Measurements from ENCODE around the gene APOBEC4. TPM values are rescaled to one million over a fixed set of nuclear protein-coding genes. Genes with fewer than 3 reads are reported as not detected.
"Not testable (repeated sequence)": the region's sequence is repeated elsewhere in the genome, so short reads cannot be mapped to it uniquely, and the experiment has no call there.

Gene APOBEC4
- total and polyA plus RNA-seq, 8 donors, result not detected

- no peak for DNase-seq
- H3K4me3 ChIP-seq, result no peak overlapping the region
- H3K27ac ChIP-seq, result no peak overlapping the region
- peaks cover 0 to 43% (median 26%) of the 10 kb centered on the region in 4 donors for H3K4me1 ChIP-seq
- 70 to 83% (median 78%) methylated on average over 1 of the region's 1 CpG for WGBS, 5 donors
- H3K36me3 ChIP-seq, result peaks cover 3 to 30% (median 26%) of the 10 kb centered on the region in 4 donors
- intact Hi-C loops (cut with DNase I; ENCODE audit: low total_unique reads), result no loop called here
- H3K9me3 ChIP-seq, result no peaks in the 10 kb centered on the region
- no peaks in the 10 kb centered on the region for H3K27me3 ChIP-seq
- TF ChIP-seq POLR2A (IDR thresholded peaks at IDR 0.05), result no peak
- no peak for TF ChIP-seq POLR2AphosphoS5 (IDR thresholded peaks at IDR 0.05)
- no peak for TF ChIP-seq CTCF (IDR thresholded peaks at IDR 0.05)
- no peak for TF ChIP-seq EP300 (IDR thresholded peaks at IDR 0.05)
These were observed 31.1 kb downstream of the APOBEC4 start for GRCh38 chr1:183622013-183622412.

DNA sequence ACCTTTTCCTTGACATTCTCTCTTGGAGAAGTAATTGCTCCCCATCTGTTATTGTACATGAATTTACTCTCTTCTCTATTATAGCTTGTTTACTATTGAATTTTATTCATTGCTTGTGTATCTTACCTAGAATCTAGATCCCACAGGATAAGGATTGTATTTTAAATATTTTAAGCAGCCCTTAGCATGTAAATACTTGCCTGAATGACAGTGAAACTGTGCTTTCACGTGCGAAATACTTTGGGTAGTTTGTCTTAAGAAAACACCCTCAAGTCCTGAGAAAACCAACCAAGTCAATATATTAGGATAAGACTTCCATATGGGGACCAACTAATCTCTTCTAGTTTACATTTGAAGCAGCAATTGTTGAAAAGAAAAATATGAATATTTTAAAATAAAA, 32.8 kb downstream of the APOBEC4 start:
- peaks cover 0 to 26% (median 9%) of the 10 kb centered on the region in 4 donors for H3K4me1 ChIP-seq
- intact Hi-C loops (cut with DNase I; ENCODE audit: low total_unique reads), result no loop called here
- H3K27me3 ChIP-seq, result no peaks in the 10 kb centered on the region
- no peak for TF ChIP-seq CTCF (IDR thresholded peaks at IDR 0.05)
- TF ChIP-seq EP300 (IDR thresholded peaks at IDR 0.05), result no peak
- TF ChIP-seq POLR2AphosphoS5 (IDR thresholded peaks at IDR 0.05), result no peak
- no peak for TF ChIP-seq POLR2A (IDR thresholded peaks at IDR 0.05)
- H3K4me3 ChIP-seq, result no peak overlapping the region
- H3K9me3 ChIP-seq, result no peaks in the 10 kb centered on the region
- no peak for DNase-seq
- H3K27ac ChIP-seq, result no peak overlapping the region
- H3K36me3 ChIP-seq, result peaks cover 0 to 19% (median 17%) of the 10 kb centered on the region in 4 donors
- WGBS, 5 donors, result 70 to 75% (median 73%) methylated on average over 2 of the region's 2 CpGs

- H3K27me3 ChIP-seq, result no peaks in the 10 kb centered on the region
- no peak for DNase-seq
- TF ChIP-seq EP300 (IDR thresholded peaks at IDR 0.05) (no peak), CTCF (IDR thresholded peaks at IDR 0.05) (no peak), POLR2AphosphoS5 (IDR thresholded peaks at IDR 0.05) (no peak)
- WGBS, 5 donors, result 53 to 74% (median 61%) methylated on average over 1 of the region's 1 CpG
- no peak overlapping the region for H3K27ac ChIP-seq
- no peak overlapping the region for H3K4me3 ChIP-seq
- H3K36me3 ChIP-seq, result peaks cover 0 to 15% (median 12%) of the 10 kb centered on the region in 4 donors
- intact Hi-C loops (cut with DNase I; ENCODE audit: low total_unique reads), result no loop called here
- H3K9me3 ChIP-seq, result no peaks in the 10 kb centered on the region
- peaks cover 0 to 23% (median 8%) of the 10 kb centered on the region in 4 donors for H3K4me1 ChIP-seq
These were observed 33.3 kb downstream of the APOBEC4 start for GRCh38 chr1:183619781-183620180.

- DNase-seq; H3K27me3 ChIP-seq; intact Hi-C loops (cut with DNase I; ENCODE audit: low total_unique reads); H3K4me3 ChIP-seq; H3K9me3 ChIP-seq; H3K36me3 ChIP-seq; H3K27ac ChIP-seq: not testable (repeated sequence)
- 81 to 93% (median 90%) methylated on average over 4 to 5 of the region's 5 CpGs for WGBS, 5 donors
- peaks cover 0 to 20% (median 8%) of the 10 kb centered on the region in 4 donors for H3K4me1 ChIP-seq
These were observed 34.9 kb downstream of the APOBEC4 start for GRCh38 chr1:183618202-183618601.

- WGBS, 5 donors, result 85 to 97% (median 91%) methylated on average over 2 to 3 of the region's 3 CpGs
- H3K9me3 ChIP-seq; H3K36me3 ChIP-seq; H3K27ac ChIP-seq; DNase-seq; intact Hi-C loops (cut with DNase I; ENCODE audit: low total_unique reads); H3K4me3 ChIP-seq; H3K27me3 ChIP-seq: not testable (repeated sequence)
- peaks cover 0 to 24% (median 10%) of the 10 kb centered on the region in 4 donors for H3K4me1 ChIP-seq
These were observed 40.1 kb downstream of the APOBEC4 start for GRCh38 chr1:183612975-183613374.

All from stomach (tissue), 9 donors.